OCI-LY7 (cell line): ENCODE results near the gene TRAF3.

Source experiments
- EZH2phosphoT487 ChIP-seq: fragments of 200-600 bp; sonication (generic); IDR thresholded peaks from 2 replicates; pipeline ENCODE4 v1.6.1; 2018; ENCODE audit warnings: low read depth, borderline replicate concordance, mild to moderate bottlenecking, mixed run types, antibody characterized with exemption, low read length, moderate library complexity, mixed read lengths
- TF ChIP-seq, protein P1 (sequence below): fragments of 200-600 bp; sonication (generic); conservative IDR thresholded peaks from 2 replicates; pipeline ENCODE4 v1.5.1; 2014; ENCODE audit warnings: mild to moderate bottlenecking, antibody characterized with exemption, low read length, moderate library complexity, mixed read lengths

DNA sequence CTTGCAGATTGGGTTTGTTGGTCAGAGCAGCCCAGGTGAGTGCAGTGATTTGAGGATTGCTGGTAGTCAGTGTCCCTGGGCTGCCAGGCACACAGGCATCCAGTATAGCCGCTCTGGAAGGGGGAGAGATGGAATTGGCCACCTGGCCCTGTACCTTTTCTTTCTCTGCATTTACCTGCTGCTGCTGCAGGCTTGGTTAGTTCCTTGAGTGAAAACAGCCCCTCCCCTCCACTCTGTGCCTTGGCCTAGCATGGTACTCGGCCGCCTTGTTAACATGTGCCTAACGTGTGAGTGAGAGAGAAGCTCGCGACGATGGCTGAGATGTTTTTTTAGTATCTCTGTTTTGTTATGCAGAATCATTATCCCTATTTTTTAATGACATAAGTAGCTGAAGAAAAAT is 95.9 kb downstream of the TRAF3 start:
- TF ChIP-seq, protein P1, sequence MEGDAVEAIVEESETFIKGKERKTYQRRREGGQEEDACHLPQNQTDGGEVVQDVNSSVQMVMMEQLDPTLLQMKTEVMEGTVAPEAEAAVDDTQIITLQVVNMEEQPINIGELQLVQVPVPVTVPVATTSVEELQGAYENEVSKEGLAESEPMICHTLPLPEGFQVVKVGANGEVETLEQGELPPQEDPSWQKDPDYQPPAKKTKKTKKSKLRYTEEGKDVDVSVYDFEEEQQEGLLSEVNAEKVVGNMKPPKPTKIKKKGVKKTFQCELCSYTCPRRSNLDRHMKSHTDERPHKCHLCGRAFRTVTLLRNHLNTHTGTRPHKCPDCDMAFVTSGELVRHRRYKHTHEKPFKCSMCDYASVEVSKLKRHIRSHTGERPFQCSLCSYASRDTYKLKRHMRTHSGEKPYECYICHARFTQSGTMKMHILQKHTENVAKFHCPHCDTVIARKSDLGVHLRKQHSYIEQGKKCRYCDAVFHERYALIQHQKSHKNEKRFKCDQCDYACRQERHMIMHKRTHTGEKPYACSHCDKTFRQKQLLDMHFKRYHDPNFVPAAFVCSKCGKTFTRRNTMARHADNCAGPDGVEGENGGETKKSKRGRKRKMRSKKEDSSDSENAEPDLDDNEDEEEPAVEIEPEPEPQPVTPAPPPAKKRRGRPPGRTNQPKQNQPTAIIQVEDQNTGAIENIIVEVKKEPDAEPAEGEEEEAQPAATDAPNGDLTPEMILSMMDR: no peak
- TF ChIP-seq EZH2phosphoT487: no peak
